ENCODE data around the gene TBC1D19. TPM values are rescaled to one million over a fixed set of nuclear protein-coding genes. Genes with fewer than 3 reads are reported as not detected.

Gene TBC1D19
- total RNA-seq, 3 donors from 2014 or later, result 3.0 to 4.6 (median 3.9) TPM

DNA sequence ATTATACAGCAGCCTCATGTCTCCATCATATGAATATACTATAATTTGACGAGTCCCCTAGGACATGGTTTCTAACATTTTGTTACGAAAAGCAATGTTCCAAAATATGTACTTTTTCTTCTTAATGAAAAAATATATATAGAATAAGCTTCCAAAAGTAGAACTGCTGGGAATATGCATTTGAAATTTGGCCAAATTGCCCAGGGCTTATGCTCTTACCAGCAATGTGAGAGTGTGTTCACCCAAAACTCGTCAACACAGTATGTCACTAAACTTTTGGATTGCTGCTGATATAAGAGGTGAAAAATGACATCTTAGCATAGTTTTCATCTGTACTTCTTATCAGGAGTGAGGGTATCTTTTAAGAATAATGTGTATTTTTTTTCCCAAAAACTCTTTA lies 212.2 kb downstream of the TBC1D19 start:
- Mint-ChIP-seq H3K4me3 (no peak overlapping the region), H3K27me3 (ENCODE audit: low read depth) (peaks cover 3% of the 10 kb centered on the region), H3K4me1 (ENCODE audit: low read depth) (no peaks in the 10 kb centered on the region), H3K9me3 (peaks cover 5% of the 10 kb centered on the region), H3K36me3 (ENCODE audit: insufficient read depth) (peaks cover 2% of the 10 kb centered on the region)
- ATAC-seq, result no peak
- DNase-seq, result no peak

DNA sequence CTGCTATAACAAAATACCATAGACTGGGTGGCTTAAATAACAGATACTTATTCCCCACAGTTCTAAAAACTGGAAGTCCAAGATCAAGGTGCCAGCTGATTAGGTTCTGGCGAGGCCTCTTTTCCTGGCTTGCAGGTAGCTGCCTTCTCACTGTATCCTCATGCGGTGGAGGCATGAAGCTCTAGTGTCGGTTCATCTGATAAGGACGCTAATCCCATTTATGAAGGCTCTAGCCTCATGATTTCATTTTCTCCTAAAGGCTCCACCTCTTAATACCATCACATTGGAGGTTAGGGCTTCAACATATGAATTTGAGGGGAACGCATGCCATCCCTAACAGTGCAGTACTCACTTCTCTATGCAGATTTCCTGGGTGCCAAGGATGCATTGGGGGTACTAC lies 218.9 kb downstream of the TBC1D19 start:
- peaks cover 5% of the 10 kb centered on the region for H3K36me3 Mint-ChIP-seq (ENCODE audit: insufficient read depth)
- no peak for ATAC-seq

DNA sequence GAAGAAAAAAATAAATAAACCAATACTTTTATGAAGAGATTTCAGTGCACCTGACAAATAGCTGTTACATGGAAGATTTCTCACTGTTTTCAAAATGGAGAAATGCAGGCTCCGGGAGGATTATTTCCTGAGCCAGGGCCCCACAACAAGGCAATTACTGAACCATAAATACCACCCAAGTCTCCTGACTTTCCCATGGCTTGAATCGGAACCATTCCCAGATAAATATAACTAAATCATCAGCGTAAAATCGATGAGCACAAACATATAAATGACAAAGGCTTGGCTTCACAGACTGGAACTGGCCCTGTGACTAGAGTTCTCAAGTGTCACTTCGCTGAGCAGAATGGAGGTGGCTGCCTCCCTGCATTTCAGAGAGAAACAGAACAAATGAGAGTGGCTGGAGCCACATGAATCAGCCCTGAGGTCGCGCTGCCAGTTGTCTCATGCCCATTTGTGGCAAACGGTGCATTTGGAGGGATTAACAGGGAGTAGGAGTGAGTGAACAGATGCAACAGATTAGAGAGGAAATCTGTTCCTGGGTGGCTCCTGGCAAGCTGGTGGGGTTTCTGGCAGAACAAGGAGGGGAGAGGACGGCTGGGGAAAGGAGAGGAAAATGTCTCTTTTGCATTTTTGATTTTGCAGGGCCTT lies 219.5 kb downstream of the TBC1D19 start:
- H3K27me3 Mint-ChIP-seq (ENCODE audit: low read depth), result no peaks in the 10 kb centered on the region
- DNase-seq (no peak), ATAC-seq (no peak)
- peaks cover 5% of the 10 kb centered on the region for H3K9me3 Mint-ChIP-seq
- H3K4me3 Mint-ChIP-seq, result no peak overlapping the region
- peaks cover 2% of the 10 kb centered on the region for H3K36me3 Mint-ChIP-seq (ENCODE audit: insufficient read depth)
- peaks cover 2% of the 10 kb centered on the region for H3K4me1 Mint-ChIP-seq (ENCODE audit: low read depth)

More for the DNA sequence above, 218.9 kb downstream of the TBC1D19 start:
- Mint-ChIP-seq H3K27me3 (ENCODE audit: low read depth) (no peaks in the 10 kb centered on the region), H3K4me1 (ENCODE audit: low read depth) (peaks cover 2% of the 10 kb centered on the region), H3K4me3 (no peak overlapping the region), H3K9me3 (peaks cover 5% of the 10 kb centered on the region)
- DNase-seq, result no peak

DNA sequence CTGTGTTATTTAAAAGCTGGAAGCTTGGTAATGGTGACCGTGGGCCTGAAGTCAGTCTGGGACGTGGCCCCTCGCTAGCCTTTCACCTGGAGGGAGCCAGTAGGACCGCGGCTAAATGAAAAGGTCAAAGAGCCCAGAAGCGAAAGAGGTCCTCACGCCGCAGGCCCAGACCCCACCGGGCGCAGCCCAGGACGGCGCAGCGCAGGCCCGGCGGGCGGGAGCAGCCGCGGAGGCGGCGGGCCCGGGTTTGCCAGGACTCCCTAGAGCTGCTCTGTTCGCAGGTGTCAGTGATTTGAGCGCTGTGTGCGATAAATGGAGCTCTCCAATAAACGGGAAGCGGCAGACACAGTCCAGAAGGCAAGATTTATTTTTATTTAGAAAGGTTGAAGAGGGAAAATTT lies 220.6 kb downstream of the TBC1D19 start:
- Mint-ChIP-seq H3K9me3 (no peaks in the 10 kb centered on the region), H3K4me3 (no peak overlapping the region), H3K27me3 (ENCODE audit: low read depth) (no peaks in the 10 kb centered on the region), H3K36me3 (ENCODE audit: insufficient read depth) (peaks cover 2% of the 10 kb centered on the region), H3K4me1 (ENCODE audit: low read depth) (peaks cover 2% of the 10 kb centered on the region)
- no peak for DNase-seq
- no peak for ATAC-seq

DNA sequence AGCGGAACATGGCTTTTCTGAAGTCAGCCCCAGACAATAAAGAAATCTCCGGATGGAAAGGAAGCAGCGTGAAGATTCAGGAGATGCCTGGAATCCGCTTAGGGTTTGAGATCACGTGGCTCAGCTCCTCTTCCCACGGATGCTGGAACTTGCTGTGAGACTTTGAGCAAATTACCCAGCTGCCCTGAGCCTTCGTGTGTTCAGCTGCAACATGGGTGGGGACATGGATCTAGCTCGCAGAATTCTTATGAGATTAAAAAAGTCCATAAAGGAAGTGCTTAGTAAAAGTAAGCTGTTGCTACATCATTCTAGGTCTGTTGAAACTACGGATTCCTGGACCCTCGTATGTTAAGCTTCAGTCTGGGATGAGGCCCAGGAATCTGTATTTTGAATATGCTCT lies 221.0 kb downstream of the TBC1D19 start:
- no peak for ATAC-seq
- DNase-seq, result no peak
- Mint-ChIP-seq H3K4me1 (ENCODE audit: low read depth) (peaks cover 2% of the 10 kb centered on the region), H3K27me3 (ENCODE audit: low read depth) (no peaks in the 10 kb centered on the region), H3K4me3 (no peak overlapping the region), H3K36me3 (ENCODE audit: insufficient read depth) (peaks cover 2% of the 10 kb centered on the region), H3K9me3 (no peaks in the 10 kb centered on the region)

Other genes starting within 250 kb of the TBC1D19 start
- gene CCKAR, start 93.6 kb upstream of the TBC1D19 start, total RNA-seq, result not detected